Colon (tissue), 2 donors: ENCODE data around the gene TBC1D10A.
"Not testable (repeated sequence)": the region's sequence is repeated elsewhere in the genome, so short reads cannot be mapped to it uniquely, and the experiment has no call there.

Source experiments
- FAIRE-seq: peaks from 2 replicates; lab custom pipeline; 2012; peaks lifted over from hg19 to GRCh38; lab: Jason Lieb, UNC
- donor health status: control.
- donor health status: control.

TBC1D10A gene

GRCh38 chr22:30347255-30347892, 20.6 kb upstream of the TBC1D10A start:
- FAIRE-seq, result no peak

- no peak for FAIRE-seq
These were observed 17.9 kb upstream of the TBC1D10A start for GRCh38 chr22:30344447-30345200.

GRCh38 chr22:30340911-30341685, 14.4 kb upstream of the TBC1D10A start:
- no peak for FAIRE-seq

- no peak for FAIRE-seq
These were observed 12.1 kb upstream of the TBC1D10A start for GRCh38 chr22:30338802-30339201.

GRCh38 chr22:30338341-30338740, 11.6 kb upstream of the TBC1D10A start:
- not testable (repeated sequence) for FAIRE-seq

GRCh38 chr22:30337461-30337778, 10.7 kb upstream of the TBC1D10A start:
- no peak for FAIRE-seq

- FAIRE-seq, result no peak
These were observed 10.2 kb upstream of the TBC1D10A start for GRCh38 chr22:30336752-30337460.

GRCh38 chr22:30335236-30335635, 8.5 kb upstream of the TBC1D10A start:
- FAIRE-seq, result no peak

GRCh38 chr22:30334646-30335045, 7.9 kb upstream of the TBC1D10A start:
- no peak for FAIRE-seq

- FAIRE-seq, result no peak
These were observed 7.0 kb upstream of the TBC1D10A start for GRCh38 chr22:30333707-30334087.

- FAIRE-seq, result no peak
These were observed 6.4 kb upstream of the TBC1D10A start for GRCh38 chr22:30332994-30333706.

- no peak for FAIRE-seq
These were observed 5.8 kb upstream of the TBC1D10A start for GRCh38 chr22:30332551-30332950.

- FAIRE-seq, result no peak
These were observed 1.8 kb upstream of the TBC1D10A start for GRCh38 chr22:30328466-30329049.

GRCh38 chr22:30327864-30328345, 1.2 kb upstream of the TBC1D10A start:
- FAIRE-seq, result no peak

- FAIRE-seq, result no peak
These were observed 461 bp downstream of the TBC1D10A start for GRCh38 chr22:30326255-30326705.

- FAIRE-seq, result no peak
These were observed 952 bp downstream of the TBC1D10A start for GRCh38 chr22:30325724-30326254.

GRCh38 chr22:30325065-30325720, 1.5 kb downstream of the TBC1D10A start:
- no peak for FAIRE-seq

- no peak for FAIRE-seq
These were observed 2.6 kb downstream of the TBC1D10A start for GRCh38 chr22:30324014-30324730.

- no peak for FAIRE-seq
These were observed 3.5 kb downstream of the TBC1D10A start for GRCh38 chr22:30323246-30323645.

- FAIRE-seq, result no peak
These were observed 5.3 kb downstream of the TBC1D10A start for GRCh38 chr22:30321461-30321860.
